ENCODE measurements around the gene LAIR1.

GRCh38 chr19:54335979-54336892 lies 28.5 kb downstream of the LAIR1 start:
- TF ChIP-seq CTCF (conservative IDR thresholded peaks at IDR 0.05): no peak
- TF ChIP-seq ZFX (IDR thresholded peaks at IDR 0.05): no peak
